HG02973 (cell line): ENCODE data around the gene MUC5B.

Source experiments
- ATAC-seq: cut with Tn5 transposase; IDR thresholded peaks from one replicate; pipeline ENCODE4 v1.9.1; 2021; ENCODE audit warnings: moderate library complexity; ENCODE audit not compliant: unreplicated experiment

MUC5B gene

DNA sequence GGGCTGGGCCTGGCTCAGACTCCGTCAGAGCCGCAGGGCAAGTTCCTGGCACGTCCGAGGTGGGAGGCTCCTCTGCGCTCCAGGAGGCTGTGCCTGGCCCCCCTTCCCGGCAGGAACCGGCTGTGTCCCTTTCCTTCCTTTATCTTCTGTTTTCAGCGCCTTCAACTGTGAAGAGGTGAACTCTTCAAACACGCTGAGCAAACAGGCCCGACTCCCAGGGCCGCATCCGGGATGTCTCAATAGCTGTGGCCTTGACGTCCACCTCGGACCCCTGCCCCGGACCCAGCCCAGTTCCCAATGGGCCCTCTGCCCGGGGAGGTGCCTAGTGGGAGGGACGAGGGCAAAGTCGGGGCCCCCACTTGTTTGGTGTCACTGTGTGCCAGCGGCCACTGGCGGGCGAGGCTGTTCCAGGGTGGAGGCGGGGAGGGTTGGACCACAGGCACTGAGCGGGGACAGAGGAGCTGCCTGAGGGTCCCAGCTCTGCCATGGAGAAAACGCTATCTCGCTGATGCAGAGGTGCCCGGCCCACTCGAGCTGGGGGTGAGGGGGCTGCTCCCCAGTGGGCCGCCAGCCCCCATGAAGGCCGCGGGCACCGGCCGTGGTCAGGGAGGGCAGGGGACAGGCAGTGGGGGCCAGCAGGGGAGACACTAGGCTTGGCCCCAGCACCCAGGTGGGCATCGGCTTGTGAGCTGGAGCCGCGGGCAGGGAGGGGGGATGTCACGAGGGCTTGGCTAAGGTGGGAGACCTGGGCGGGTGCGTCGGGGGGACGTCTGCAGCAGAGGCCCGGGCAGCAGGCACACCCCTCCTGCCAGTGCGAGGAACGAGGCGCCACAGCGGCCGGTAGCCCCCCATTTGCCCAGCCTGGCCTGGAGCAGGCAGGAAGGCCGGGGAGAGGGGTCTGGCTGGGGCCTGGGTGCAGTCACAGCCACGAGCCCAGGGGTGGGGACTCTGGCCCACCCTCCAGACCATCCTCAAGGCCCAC lies 2.7 kb upstream of the MUC5B start:
- no peak for ATAC-seq

DNA sequence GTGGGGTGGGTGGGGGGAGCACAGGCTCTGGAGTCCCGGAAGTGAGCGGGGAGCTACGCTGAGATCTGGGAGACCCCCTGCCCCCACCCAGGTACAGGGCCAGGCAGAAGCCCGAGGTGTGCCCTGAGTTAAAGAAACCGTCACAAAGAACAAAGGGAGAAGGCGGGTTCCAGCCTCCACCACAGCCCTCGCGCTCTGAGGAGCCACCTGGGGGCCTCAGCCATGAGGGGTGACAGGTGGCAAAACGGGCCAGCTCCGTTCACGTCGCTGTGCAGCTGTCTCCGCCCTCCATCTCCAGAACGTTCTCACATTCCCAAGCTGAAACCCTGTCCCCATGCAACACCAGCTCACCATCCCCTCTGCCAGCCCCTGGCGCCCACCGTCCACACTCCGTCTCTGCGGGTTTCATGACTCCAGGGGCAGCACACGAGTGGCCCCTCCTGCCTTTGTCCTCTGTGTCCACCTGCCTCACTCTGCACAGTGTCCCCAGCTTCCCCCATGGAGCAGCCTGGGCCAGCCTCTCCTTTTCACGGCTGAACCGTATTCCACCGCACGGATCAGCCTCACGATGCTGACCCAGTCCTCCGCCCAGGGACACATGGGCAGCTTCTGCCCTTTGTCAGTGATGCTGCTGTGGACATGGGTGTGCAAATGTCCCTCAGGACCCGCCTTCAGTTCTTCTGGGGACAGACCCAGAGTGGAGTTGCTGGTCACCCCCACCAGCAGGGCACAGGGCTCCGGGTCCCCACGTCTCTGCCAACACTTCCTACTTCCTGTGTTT lies 1.7 kb upstream of the MUC5B start:
- no peak for ATAC-seq

GRCh38 chr11:1221848-1222311 lies 986 bp upstream of the MUC5B start:
- ATAC-seq = no peak

- no peak for ATAC-seq
Observed at GRCh38 chr11:1223346-1224110, 662 bp downstream of the MUC5B start.

DNA sequence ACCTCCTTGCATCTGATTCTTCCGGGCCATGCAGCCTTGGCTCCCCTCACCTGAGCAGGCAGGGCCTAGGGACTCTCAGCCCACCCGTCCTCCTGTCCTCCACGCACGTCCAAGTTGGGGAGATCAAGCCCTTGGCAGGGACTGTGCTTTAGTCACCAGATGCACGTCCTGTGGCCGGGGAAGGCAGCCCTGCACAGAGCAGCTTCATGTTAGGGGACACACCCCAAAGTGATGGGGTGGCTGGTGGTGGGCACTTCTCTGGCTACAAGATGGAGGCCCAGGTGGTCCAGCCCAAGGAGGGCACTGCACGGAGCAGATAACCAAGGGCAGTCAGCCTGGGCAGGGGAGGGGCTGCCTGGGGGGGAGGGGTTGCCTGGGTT lies 1.2 kb downstream of the MUC5B start:
- ATAC-seq = no peak

GRCh38 chr11:1224491-1225385 lies 1.9 kb downstream of the MUC5B start:
- ATAC-seq = no peak

GRCh38 chr11:1225386-1226225 lies 2.7 kb downstream of the MUC5B start:
- no peak for ATAC-seq

DNA sequence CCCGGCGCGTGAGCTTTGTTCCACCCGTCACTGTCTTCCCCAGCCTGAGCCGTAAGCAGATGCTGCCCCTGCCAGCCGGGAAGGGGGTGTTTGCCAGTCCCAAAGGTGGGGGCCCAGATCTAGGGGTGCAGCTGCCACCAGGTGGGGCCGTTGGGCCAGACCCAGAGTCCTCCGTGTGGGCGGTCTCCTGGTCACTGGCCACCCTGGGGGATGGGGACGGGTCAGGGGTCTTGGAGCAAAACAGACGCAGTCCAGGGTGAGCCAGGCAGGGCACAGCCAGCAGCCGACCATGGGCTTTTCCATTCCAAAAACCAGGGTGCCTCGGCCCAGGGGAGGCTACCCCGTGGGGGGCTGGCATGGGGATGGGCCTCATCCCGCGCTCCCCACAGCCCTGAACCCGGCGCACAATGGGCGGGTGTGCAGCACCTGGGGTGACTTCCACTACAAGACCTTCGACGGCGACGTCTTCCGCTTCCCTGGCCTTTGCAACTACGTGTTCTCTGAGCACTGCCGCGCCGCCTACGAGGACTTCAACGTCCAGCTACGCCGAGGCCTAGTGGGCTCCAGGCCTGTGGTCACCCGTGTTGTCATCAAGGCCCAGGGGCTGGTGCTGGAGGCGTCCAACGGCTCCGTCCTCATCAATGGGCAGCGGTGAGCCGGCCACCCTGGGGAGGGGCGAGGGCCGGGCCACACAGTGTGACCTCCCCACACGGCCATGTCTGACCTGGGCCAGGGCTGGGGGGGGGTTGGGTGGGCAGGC lies 3.5 kb downstream of the MUC5B start:
- no peak for ATAC-seq

DNA sequence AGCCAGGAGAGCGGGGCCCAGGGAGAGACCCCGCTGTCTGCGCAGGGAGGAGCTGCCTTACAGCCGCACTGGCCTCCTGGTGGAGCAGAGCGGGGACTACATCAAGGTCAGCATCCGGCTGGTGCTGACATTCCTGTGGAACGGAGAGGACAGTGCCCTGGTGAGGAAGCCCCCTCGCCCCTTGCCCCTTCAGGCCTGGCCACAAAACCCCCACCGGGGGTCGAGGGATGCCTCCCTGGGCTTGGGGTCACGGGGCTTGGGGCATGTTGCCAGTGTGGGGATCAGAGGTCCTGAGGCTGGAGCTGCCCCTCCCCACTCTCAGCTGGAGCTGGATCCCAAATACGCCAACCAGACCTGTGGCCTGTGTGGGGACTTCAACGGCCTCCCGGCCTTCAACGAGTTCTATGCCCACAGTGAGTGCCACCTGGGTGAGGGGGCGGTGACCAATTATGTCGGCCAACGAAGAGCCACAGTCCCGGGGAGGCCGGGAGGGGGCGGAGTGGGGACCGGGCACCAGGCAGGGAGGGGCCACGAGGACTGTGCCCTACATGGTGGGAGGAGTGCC lies 4.2 kb downstream of the MUC5B start:
- no peak for ATAC-seq

DNA sequence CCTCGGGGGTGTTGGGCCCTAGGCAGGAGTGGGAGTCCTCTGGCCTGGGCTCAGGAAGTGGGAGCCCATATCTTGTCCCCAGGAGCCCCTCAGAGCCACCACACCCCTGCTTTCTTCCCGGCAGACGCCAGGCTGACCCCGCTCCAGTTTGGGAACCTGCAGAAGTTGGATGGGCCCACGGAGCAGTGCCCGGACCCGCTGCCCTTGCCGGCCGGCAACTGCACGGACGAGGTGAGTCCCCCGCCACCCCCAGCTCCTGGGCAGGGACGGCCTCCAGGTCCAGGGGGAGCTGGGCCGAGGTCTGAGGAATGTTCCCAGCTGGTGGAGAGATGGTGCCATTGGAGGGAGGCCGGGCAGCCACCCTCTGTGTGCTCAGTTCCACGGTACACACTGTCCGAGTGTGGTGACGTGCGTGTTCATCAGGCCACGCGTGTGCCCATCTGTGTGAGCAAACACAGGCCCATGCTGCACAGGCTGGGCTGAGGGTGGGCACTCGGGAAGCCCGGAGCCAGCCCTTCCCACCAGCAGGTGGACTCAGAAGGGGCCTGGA lies 4.8 kb downstream of the MUC5B start:
- no peak for ATAC-seq

DNA sequence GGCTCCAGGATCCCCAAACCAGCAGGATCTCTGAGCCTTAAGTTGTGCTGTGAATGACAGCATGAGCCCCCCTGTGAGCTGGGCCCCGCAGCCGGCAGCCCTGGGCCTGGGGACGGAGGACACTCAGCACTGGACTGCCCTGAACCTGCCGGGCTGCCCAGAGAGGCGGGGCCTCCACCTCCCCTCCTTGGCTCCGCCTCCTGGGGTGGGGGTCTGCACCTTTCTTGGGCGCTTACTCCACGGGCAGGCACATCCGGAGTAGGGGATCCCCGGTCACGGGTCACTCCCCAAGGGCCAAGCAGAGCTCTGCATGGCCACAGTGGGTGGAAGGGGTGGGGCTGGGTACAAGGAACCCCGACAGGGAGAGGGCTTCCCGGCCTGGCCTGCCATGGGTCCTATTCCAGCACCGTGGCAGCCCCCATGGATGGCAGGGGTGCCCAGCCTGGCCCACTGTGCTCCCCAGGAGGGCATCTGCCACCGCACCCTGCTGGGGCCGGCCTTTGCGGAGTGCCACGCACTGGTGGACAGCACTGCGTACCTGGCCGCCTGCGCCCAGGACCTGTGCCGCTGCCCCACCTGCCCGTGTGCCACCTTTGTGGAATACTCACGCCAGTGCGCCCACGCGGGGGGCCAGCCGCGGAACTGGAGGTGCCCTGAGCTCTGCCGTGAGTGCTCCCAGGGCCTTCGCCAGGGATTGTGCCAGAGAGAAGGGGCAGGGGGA lies 5.4 kb downstream of the MUC5B start:
- ATAC-seq = no peak

DNA sequence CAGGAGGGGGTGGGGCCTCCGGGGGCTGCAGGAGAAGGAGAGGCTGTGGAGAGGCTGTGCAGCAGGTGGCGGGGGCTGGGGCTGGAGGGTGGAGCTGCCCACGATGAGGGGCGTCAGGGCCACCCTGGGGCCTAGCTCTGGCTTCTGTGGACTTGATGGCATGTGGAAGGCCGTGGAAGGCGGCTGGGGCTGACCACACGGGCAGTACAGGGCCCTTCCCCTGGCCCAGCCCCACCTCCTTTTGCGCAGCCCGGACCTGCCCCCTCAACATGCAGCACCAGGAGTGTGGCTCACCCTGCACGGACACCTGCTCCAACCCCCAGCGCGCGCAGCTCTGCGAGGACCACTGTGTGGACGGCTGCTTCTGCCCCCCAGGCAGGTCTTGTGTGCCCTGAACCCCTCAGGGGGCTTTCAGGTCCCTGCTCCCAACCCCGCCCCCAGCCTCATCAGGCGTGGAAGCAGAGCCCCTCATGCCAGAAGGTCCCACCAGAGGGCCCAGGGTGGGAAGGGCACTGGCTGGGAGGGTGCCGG lies 6.1 kb downstream of the MUC5B start:
- ATAC-seq = no peak

DNA sequence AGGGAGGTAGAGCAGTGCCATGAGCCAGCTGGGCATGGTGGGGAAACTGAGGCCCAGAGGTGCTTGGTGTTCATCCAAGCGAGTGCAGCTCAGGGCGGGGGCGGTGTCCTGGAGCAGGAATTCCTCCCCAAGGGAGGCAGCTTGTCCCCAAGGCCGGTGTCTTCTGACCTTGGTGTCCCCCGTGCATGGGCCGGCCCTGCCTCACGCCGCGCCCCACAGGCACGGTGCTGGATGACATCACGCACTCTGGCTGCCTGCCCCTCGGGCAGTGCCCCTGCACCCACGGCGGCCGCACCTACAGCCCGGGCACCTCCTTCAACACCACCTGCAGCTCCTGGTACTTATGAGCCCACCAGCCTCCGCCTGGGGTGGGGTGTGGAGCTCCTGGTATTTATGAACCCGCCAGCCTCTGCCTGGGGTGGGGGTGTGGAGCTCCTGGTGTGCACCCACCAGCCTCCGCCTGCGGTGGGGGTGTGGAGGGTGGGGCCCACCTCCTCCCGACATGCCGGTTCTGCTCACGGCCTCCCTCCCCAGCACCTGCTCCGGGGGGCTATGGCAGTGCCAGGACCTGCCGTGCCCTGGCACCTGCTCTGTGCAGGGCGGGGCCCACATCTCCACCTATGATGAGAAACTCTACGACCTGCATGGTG lies 6.7 kb downstream of the MUC5B start:
- ATAC-seq = no peak

DNA sequence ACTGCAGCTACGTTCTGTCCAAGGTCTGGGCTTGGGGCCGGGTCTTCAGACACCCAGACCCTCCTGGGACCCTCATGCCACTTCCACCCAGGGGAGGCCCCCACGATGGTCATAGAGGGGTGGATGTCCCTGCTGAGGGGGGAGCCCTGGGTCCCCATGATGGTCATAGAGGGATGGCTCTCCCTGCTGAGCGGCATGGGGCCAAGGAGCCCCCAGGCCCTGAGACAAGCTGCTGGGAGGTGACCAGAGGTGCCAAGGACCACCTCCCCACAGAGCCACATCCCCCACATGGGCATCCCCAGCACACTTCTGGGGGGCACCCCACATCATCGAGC lies 7.2 kb downstream of the MUC5B start:
- ATAC-seq = no peak

DNA sequence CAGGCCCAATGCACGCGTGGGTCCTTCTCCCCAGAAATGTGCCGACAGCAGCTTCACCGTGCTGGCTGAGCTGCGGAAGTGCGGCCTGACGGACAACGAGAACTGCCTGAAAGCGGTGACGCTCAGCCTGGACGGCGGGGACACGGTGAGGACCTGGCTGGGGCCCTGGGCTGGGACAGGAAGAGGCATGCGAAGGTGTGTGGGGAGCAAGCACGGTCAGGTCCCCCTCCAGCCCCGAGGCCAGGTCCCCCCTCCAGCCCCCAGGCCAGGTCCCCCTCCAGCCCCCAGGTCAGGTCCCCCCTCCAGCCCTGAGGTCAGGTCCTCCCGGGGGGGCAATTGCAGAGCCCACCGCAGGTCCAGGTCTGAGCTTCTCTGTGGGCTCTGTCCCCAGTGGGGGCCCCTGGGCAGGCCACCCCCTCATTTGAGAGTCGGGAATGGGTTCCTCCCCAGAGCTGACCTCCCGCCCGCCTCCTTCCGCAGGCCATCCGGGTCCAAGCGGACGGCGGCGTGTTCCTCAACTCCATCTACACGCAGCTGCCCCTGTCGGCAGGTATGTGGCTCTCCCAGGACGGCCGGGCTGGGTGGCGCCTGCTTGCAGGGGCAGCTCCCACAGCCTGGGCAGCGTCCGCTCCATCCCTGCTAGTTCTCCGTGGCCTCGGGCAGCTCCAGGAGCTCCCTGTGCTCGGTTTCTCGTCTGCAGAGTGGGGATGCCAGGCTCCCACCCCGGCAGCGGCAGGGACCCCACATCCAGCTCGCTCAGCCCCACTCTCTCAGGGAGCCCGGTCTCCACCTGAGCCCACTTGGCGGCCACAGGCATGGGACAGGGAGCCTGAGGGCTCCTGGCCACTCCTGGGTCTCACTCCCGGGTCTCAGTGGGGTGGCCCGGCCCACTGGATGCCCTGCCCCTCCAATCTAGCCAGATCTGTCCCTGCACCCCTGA lies 7.9 kb downstream of the MUC5B start:
- ATAC-seq = no peak
